Naive B cell (primary cell): ENCODE results near the gene MAP3K7CL. TPM values are rescaled to one million over a fixed set of nuclear protein-coding genes. Genes with fewer than 3 reads are reported as not detected.
A peak's percentile ranks its signal among the peaks of the same experiment; 100 is the strongest.

Experiments used
- ATAC-seq, 2 donors: fragments of 150-1000 bp; cut with Tn5 transposase; 2 replicates each; pipeline ENCODE4 v1.10.0; 2021; ENCODE audit warnings: low read depth in 2 of 2, mild to moderate bottlenecking in 2 of 2, moderate library complexity in 2 of 2
- DNase-seq: peaks from one replicate; pipeline ENCODE4 v3.0.0; 2022
- H3K27ac Mint-ChIP-seq, 6 donors: one replicate each; pipeline ENCODE4 v1.8.0; 2020 to 2022; ENCODE audit warnings: mild to moderate bottlenecking in 6 of 6, mixed read lengths in 6 of 6, moderate library complexity in 5 of 6, inconsistent platforms in 2 of 6
- H3K27me3 Mint-ChIP-seq, 3 donors: one replicate each; pipeline ENCODE4 v1.8.0; 2021 to 2022; ENCODE audit warnings: mixed read lengths in 3 of 3, mild to moderate bottlenecking in 1 of 3
- H3K36me3 Mint-ChIP-seq, 2 donors: one replicate each; pipeline ENCODE4 v1.8.0; 2020 to 2022; ENCODE audit warnings: mixed read lengths in 2 of 2, inconsistent platforms in 1 of 2, mild to moderate bottlenecking in 1 of 2
- H3K4me1 Mint-ChIP-seq, 3 donors: one replicate each; pipeline ENCODE4 v1.8.0; 2020 to 2022; ENCODE audit warnings: mixed read lengths in 3 of 3, inconsistent platforms in 1 of 3, mild to moderate bottlenecking in 1 of 3, moderate library complexity in 1 of 3
- H3K4me3 Mint-ChIP-seq, 8 donors: one replicate each; pipeline ENCODE4 v1.8.0; 2020 to 2022; ENCODE audit warnings: mild to moderate bottlenecking in 8 of 8, mixed read lengths in 8 of 8, moderate library complexity in 8 of 8, inconsistent platforms in 2 of 8
- H3K9me3 Mint-ChIP-seq, 7 donors: one replicate each; pipeline ENCODE4 v1.8.0; 2020 to 2022; ENCODE audit warnings: mixed read lengths in 7 of 7, mild to moderate bottlenecking in 5 of 7, inconsistent platforms in 2 of 7, moderate library complexity in 1 of 7
- polyA plus RNA-seq, 6 donors: library from polyadenylated mRNA; unstranded; fragments of 300-500 nt; fragmentation: Illumina TruSeq; gene quantifications; one replicate each; pipeline ENCODE4 v1.2.3, GENCODE V29; 2021; ENCODE audit warnings: low read depth in 6 of 6

MAP3K7CL gene
- polyA plus RNA-seq, 6 donors from 2014 or later, result 7.8 to 38.2 (median 18.5) TPM

GRCh38 chr21:29105218-29105617, 25.2 kb upstream of the MAP3K7CL start:
- no peak for ATAC-seq
- H3K27me3 Mint-ChIP-seq, result no peaks in the 10 kb centered on the region
- peaks cover 4 to 9% of the 10 kb centered on the region in 2 donors for H3K36me3 Mint-ChIP-seq
- H3K4me1 Mint-ChIP-seq, result peaks cover 1 to 4% (median 2%) of the 10 kb centered on the region in 3 donors
- no peak overlapping the region for H3K4me3 Mint-ChIP-seq
- no peaks in the 10 kb centered on the region for H3K9me3 Mint-ChIP-seq
- DNase-seq, result no peak
- no peak overlapping the region for H3K27ac Mint-ChIP-seq

- H3K36me3 Mint-ChIP-seq, result peaks cover 0 to 14% of the 10 kb centered on the region in 2 donors
- peaks cover 0 to 2% (median 0%) of the 10 kb centered on the region in 7 donors for H3K9me3 Mint-ChIP-seq
- DNase-seq (no peak), ATAC-seq (no peak)
- H3K4me1 Mint-ChIP-seq, result no peaks in the 10 kb centered on the region
- no peaks in the 10 kb centered on the region for H3K27me3 Mint-ChIP-seq
- no peak overlapping the region for H3K4me3 Mint-ChIP-seq
- no peak overlapping the region for H3K27ac Mint-ChIP-seq
Measured at GRCh38 chr21:29114765-29115500, 15.5 kb upstream of the MAP3K7CL start.

- no peaks in the 10 kb centered on the region for H3K27me3 Mint-ChIP-seq
- no peak overlapping the region for H3K4me3 Mint-ChIP-seq
- H3K27ac Mint-ChIP-seq, result no peak overlapping the region
- H3K9me3 Mint-ChIP-seq, result peaks cover 0 to 2% (median 0%) of the 10 kb centered on the region in 7 donors
- DNase-seq, result no peak
- H3K36me3 Mint-ChIP-seq, result peaks cover 0 to 14% of the 10 kb centered on the region in 2 donors
- no peaks in the 10 kb centered on the region for H3K4me1 Mint-ChIP-seq
- no peak for ATAC-seq
Measured at GRCh38 chr21:29115899-29116298, 14.5 kb upstream of the MAP3K7CL start.

- no peak overlapping the region for H3K4me3 Mint-ChIP-seq
- H3K9me3 Mint-ChIP-seq, result peaks cover 0 to 1% (median 0%) of the 10 kb centered on the region in 7 donors
- peaks cover 0 to 5% (median 0%) of the 10 kb centered on the region in 3 donors for H3K4me1 Mint-ChIP-seq
- DNase-seq, result no peak
- H3K27me3 Mint-ChIP-seq, result no peaks in the 10 kb centered on the region
- H3K27ac Mint-ChIP-seq, result no peak overlapping the region
- ATAC-seq, result no peak
- peaks cover 0 to 4% of the 10 kb centered on the region in 2 donors for H3K36me3 Mint-ChIP-seq
Measured at GRCh38 chr21:29117372-29117955, 13.0 kb upstream of the MAP3K7CL start.

GRCh38 chr21:29121759-29122158, 8.7 kb upstream of the MAP3K7CL start:
- Mint-ChIP-seq H3K9me3 (no peaks in the 10 kb centered on the region), H3K27ac (peak overlapping the region in 2 of 6 donors; percentile 68 to 70), H3K36me3 (no peaks in the 10 kb centered on the region), H3K27me3 (no peaks in the 10 kb centered on the region), H3K4me3 (peak overlapping the region in 1 of 8 donors; percentile 49), H3K4me1 (peaks cover 0 to 16% (median 0%) of the 10 kb centered on the region in 3 donors)
- ATAC-seq, result peak; percentile 69 to 80
- DNase-seq, result no peak

GRCh38 chr21:29124645-29125044, 5.8 kb upstream of the MAP3K7CL start:
- H3K4me3 Mint-ChIP-seq, result no peak overlapping the region
- peak overlapping the region in 1 of 6 donors; percentile 1 for H3K27ac Mint-ChIP-seq
- H3K27me3 Mint-ChIP-seq, result no peaks in the 10 kb centered on the region
- no peaks in the 10 kb centered on the region for H3K36me3 Mint-ChIP-seq
- DNase-seq, result no peak
- H3K9me3 Mint-ChIP-seq, result no peaks in the 10 kb centered on the region
- peaks cover 0 to 16% (median 0%) of the 10 kb centered on the region in 3 donors for H3K4me1 Mint-ChIP-seq
- ATAC-seq, result no peak

- Mint-ChIP-seq H3K4me1 (peaks cover 0 to 16% (median 0%) of the 10 kb centered on the region in 3 donors), H3K9me3 (peaks cover 0 to 2% (median 0%) of the 10 kb centered on the region in 7 donors), H3K36me3 (no peaks in the 10 kb centered on the region), H3K27ac (peak overlapping the region in 1 of 6 donors; percentile 1), H3K4me3 (no peak overlapping the region), H3K27me3 (no peaks in the 10 kb centered on the region)
- peak; percentile 9 for DNase-seq
- ATAC-seq, result peak; percentile 80 to 88
Measured at GRCh38 chr21:29125191-29125590, 5.3 kb upstream of the MAP3K7CL start.

GRCh38 chr21:29125979-29126378, 4.5 kb upstream of the MAP3K7CL start:
- no peaks in the 10 kb centered on the region for H3K36me3 Mint-ChIP-seq
- H3K9me3 Mint-ChIP-seq, result peaks cover 0 to 2% (median 0%) of the 10 kb centered on the region in 7 donors
- no peaks in the 10 kb centered on the region for H3K27me3 Mint-ChIP-seq
- H3K4me3 Mint-ChIP-seq, result no peak overlapping the region
- peaks cover 0 to 16% (median 0%) of the 10 kb centered on the region in 3 donors for H3K4me1 Mint-ChIP-seq
- H3K27ac Mint-ChIP-seq, result no peak overlapping the region
- DNase-seq, result no peak
- no peak for ATAC-seq

GRCh38 chr21:29133241-29133640, 2.8 kb downstream of the MAP3K7CL start:
- Mint-ChIP-seq H3K27me3 (no peaks in the 10 kb centered on the region), H3K4me3 (no peak overlapping the region), H3K27ac (no peak overlapping the region), H3K36me3 (peaks cover 0 to 4% of the 10 kb centered on the region in 2 donors), H3K9me3 (peaks cover 0 to 2% (median 0%) of the 10 kb centered on the region in 7 donors), H3K4me1 (no peaks in the 10 kb centered on the region)
- DNase-seq, result no peak
- no peak for ATAC-seq

GRCh38 chr21:29133796-29134195, 3.4 kb downstream of the MAP3K7CL start:
- no peak overlapping the region for H3K4me3 Mint-ChIP-seq
- H3K27ac Mint-ChIP-seq, result peak overlapping the region in 1 of 6 donors; percentile 52
- H3K4me1 Mint-ChIP-seq, result no peaks in the 10 kb centered on the region
- ATAC-seq (no peak), DNase-seq (no peak)
- H3K27me3 Mint-ChIP-seq, result no peaks in the 10 kb centered on the region
- peaks cover 0 to 4% of the 10 kb centered on the region in 2 donors for H3K36me3 Mint-ChIP-seq
- peaks cover 0 to 2% (median 0%) of the 10 kb centered on the region in 7 donors for H3K9me3 Mint-ChIP-seq

- H3K27me3 Mint-ChIP-seq, result no peaks in the 10 kb centered on the region
- ATAC-seq, result no peak
- H3K27ac Mint-ChIP-seq, result peak overlapping the region in 1 of 6 donors; percentile 81
- H3K4me3 Mint-ChIP-seq, result no peak overlapping the region
- no peaks in the 10 kb centered on the region for H3K9me3 Mint-ChIP-seq
- peaks cover 0 to 4% of the 10 kb centered on the region in 2 donors for H3K36me3 Mint-ChIP-seq
- H3K4me1 Mint-ChIP-seq, result no peaks in the 10 kb centered on the region
- no peak for DNase-seq
Measured at GRCh38 chr21:29135481-29135880, 5.0 kb downstream of the MAP3K7CL start.

- DNase-seq, result no peak
- peaks cover 0 to 4% of the 10 kb centered on the region in 2 donors for H3K36me3 Mint-ChIP-seq
- no peak overlapping the region for H3K4me3 Mint-ChIP-seq
- no peaks in the 10 kb centered on the region for H3K4me1 Mint-ChIP-seq
- no peak for ATAC-seq
- H3K27ac Mint-ChIP-seq, result no peak overlapping the region
- H3K27me3 Mint-ChIP-seq, result no peaks in the 10 kb centered on the region
- H3K9me3 Mint-ChIP-seq, result no peaks in the 10 kb centered on the region
Measured at GRCh38 chr21:29136033-29136432, 5.6 kb downstream of the MAP3K7CL start.

GRCh38 chr21:29144736-29145353, 14.4 kb downstream of the MAP3K7CL start:
- no peak for DNase-seq
- no peaks in the 10 kb centered on the region for H3K36me3 Mint-ChIP-seq
- peaks cover 0 to 6% (median 0%) of the 10 kb centered on the region in 3 donors for H3K4me1 Mint-ChIP-seq
- H3K27me3 Mint-ChIP-seq, result no peaks in the 10 kb centered on the region
- no peaks in the 10 kb centered on the region for H3K9me3 Mint-ChIP-seq
- no peak for ATAC-seq
- H3K27ac Mint-ChIP-seq, result peak overlapping the region in 1 of 6 donors; percentile 42
- no peak overlapping the region for H3K4me3 Mint-ChIP-seq
